Stromal cell of bone marrow (primary cell): Measurements from ENCODE around the gene PEAR1.

ENCODE experiments used
- DNase-seq: peaks from one replicate; pipeline ENCODE4 v3.0.0-alpha.2; 2012; ENCODE audit warnings: low read depth

PEAR1 gene

DNA sequence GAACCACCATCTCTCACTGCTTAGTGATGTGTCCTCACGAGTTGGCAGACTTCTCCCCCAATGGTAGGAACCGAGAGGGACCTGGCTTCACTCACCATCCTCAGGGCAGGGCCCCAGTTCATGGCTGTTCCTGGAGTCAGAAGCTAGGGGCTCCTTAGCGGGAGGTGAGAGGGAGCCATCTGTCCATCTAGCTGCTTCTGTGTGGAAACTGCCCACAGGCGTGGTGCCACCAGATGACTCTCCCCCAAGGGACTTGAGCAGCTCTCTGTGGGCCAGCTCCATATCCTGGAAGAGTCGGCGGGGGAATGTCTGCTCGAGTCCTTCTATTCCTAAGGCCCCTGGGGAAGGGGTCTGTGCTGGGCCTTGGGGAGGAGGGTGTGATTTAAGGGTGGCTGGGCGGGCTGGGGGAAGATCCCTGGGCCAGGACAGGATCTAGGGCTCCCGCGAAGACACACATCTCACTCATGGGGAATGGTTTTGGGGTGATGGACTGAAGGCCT, 43.3 kb downstream of the PEAR1 start:
- DNase-seq, result no peak

DNA sequence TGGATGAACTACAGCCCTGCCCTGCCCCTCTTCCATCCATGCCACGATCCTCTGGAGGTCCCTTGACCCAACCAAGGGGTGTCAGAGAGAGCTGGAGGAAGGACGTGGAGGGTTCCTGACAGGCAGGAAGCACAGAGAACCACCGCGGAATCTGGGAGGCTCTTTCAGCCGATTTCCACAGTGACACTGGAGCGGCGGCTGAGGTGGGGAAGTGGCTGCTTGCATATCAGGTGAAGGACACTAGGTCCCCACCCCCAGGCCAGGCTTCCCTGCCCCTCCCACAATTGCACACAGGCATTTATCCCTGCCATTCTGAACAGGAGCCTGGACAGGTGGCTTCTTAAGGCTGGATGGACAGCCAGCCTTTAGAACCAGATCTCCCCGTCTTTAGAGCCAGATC, 44.4 kb downstream of the PEAR1 start:
- no peak for DNase-seq

- no peak for DNase-seq
Measured at GRCh38 chr1:156938813-156939212, 45.3 kb downstream of the PEAR1 start.

GRCh38 chr1:156939786-156940334, 46.3 kb downstream of the PEAR1 start:
- no peak for DNase-seq

GRCh38 chr1:156941675-156942074, 48.2 kb downstream of the PEAR1 start:
- DNase-seq, result no peak

DNA sequence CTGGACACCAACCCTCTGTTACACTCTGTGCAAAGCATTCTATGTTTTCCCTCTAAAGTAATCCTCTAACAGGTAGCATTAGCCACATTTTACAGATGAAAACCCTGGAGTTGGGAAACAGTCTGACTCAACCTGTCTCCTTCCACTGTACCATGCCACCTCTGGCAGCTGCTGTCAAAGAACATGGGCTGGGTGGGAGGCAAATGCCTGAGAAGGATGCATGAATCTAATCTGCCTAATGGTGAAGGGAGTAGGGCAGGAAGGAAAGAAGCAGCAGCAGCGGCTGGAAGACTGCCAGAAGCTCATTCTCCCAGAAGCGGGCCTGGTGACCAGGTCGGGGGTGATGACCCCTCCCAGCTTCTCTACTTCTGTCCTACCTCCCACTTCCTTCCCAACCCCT, 48.7 kb downstream of the PEAR1 start:
- no peak for DNase-seq

DNA sequence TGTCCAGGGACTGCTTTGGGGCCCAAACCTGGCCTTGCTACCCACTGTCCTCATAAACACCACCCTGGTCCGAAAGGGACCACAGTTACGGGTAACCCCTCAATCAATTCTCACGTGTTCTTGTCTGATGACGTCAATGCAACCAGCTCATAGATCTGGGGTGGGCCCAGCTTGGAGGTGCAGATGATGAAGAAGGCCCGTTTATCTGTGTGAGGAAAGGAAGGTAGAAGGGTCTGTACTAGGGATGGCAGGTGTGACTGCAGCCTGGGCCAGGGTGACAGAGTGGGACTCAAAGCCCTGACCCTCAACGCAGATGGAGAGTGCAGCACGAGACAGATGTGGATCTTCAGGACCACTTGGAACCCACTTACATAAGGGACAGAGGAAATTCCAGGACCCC, 49.1 kb downstream of the PEAR1 start:
- no peak for DNase-seq

- no peak for DNase-seq
Measured at GRCh38 chr1:156943756-156944155, 50.2 kb downstream of the PEAR1 start.

DNA sequence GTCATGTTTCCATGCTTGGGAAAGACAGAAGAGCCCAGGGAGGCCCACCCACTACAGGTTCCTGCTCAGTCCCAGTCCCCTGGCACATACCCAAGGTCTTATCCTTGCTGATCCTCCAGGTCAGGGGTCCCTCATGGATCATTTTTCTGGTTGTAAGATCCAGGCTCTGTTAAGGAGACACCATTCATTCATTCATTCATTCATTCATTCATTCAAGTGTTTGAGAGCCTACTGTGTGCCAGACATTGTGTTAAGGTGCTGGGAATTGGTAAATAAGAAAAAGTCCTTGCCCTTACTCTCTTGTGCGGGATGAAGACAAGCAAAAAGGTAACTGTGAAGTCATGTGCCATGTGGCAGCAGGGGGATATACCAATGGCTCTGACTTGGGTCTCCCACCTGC, 50.8 kb downstream of the PEAR1 start:
- no peak for DNase-seq

GRCh38 chr1:156944848-156945247, 51.3 kb downstream of the PEAR1 start:
- no peak for DNase-seq

GRCh38 chr1:156945881-156946661, 52.6 kb downstream of the PEAR1 start:
- DNase-seq, result no peak

DNA sequence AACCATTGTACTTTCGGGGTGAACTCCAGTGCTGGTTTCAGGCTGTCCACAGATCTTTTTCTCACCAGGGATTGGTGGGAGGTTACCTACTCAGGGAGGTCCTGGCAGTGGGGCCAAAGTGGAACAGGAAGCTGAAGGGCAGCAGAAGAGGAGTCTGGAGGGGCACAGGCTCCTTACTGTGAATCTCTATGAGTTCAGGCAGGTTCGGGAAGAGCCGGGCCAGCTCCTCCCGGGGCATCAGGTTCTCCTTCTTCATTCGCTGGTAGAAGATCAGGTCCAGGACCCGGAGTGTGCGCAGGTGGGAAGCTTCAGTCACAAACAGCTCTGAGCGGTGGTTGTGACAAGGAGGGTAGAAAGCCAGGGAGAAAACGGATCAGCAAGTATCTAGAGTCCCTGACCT, 53.6 kb downstream of the PEAR1 start:
- DNase-seq, result no peak

- no peak for DNase-seq
Measured at GRCh38 chr1:156947818-156948525, 54.5 kb downstream of the PEAR1 start.

- no peak for DNase-seq
Measured at GRCh38 chr1:156948708-156949107, 55.2 kb downstream of the PEAR1 start.

DNA sequence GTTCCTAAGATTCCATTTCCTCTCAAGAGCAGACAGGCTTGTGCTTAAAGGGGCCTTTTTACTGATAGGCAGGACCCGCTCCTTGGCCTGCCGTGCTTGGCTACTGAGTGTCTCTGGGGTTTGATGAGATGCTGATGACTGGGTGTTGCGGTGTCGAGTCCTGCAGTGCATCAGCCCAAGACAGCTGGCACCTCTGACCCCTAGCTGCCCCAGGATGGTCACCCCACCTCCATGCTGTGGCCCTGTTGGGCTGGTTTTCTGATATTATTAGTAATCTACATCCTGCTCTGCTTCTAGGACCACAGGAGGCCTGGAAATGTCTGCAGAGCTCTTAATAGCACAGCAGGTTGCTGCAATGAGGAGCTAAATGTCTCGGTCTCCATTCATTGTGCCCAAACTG, 55.6 kb downstream of the PEAR1 start:
- no peak for DNase-seq

- DNase-seq, result no peak
Measured at GRCh38 chr1:156951371-156951770, 57.9 kb downstream of the PEAR1 start.

DNA sequence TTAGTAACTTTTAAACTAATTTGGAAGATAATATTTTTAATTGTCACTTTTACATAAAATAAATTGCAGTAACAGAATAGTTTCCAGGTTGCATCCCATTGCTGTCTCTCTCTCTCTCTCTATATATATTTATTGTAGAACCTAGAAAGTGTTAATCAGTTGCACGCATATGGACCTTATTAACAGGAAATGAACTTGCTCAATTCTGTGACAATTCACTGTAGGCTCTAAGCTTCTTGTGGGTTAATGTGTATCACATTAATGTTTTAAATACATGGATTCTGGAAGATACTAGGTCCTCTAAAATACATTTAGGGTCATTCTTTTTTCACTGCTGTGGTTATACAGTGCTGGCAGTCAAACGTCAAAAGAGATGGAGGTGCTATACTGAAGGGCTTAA, 60.1 kb downstream of the PEAR1 start:
- no peak for DNase-seq

DNA sequence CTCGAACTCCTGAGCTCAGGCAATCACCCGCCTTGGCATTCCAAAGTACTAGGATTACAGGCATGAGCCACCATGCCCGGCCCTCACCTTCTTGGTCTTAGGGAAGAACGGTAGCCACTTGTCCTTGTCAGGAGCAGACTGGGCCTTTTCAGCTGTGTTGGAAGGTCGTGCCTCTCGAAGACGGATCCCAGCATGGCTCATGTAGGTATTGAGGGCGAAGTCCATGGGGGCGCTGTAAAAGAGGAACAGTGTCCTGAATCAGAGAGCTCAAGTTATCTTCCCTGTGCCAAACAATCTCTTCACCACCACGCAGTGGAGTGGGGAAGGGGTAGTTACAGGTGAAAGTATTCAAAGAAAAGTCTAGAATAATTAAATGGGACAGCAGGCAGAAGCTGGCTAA, 62.8 kb downstream of the PEAR1 start:
- DNase-seq, result no peak

DNA sequence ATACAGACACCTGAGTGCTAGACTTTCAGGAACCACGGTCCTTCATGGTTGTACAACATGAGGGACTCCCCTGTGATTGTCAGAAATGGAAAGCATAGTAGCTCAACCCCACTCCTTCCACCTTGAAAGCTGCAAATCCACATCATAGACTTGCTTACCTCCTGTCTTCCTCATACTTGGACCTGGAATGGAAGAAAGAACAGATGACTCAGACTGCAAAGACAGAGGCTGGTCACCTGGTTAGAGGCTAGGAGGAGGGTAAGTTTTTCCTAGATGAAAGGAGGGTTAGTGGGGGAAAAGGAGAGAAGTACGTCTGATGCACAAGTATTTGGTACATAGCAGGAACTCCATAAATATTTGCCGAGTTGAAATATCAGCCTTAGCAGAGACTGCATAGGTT, 64.1 kb downstream of the PEAR1 start:
- no peak for DNase-seq

DNA sequence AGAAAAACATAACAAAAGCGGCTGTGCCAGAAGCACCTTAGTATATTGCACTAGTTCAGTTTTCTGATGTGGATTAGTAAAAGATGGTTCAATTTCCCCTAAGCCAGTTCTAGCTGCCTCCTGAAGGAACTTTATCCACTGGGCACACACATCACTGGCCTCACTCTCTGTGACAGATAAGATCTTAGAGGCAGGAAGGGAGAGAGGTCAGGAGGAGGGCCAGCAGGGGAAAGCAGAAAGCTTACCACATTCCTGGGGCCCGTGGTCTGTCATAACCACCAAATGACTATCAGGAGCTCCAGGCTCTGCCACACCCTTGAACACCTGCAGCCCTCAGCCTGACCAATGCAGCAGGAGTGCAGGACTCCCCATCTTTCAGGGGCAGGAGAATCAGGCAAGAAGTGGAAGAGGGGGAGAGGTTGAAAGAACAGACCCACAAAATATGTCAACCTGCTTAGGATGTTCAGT, 64.8 kb downstream of the PEAR1 start:
- DNase-seq, result no peak

DNA sequence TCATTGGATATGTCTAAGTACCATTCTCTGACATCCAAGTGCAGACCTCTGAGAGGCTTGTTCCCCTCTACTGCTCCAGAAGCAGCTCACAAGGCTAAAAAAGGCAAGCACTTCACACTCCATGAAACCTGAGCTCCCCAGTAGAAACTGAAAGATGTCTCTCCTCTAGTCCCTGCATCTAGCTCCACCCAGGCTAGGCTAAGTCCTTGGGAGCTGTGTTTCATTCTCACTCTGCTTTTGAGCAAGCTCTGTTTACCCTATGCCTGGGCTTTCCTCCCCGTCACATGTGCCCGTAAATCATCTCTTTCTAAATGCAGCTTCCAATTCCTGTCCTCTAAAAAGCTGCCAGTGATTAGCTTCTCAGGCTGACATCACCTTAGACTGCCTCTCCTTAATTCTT, 65.9 kb downstream of the PEAR1 start:
- DNase-seq, result peak; percentile 19

DNA sequence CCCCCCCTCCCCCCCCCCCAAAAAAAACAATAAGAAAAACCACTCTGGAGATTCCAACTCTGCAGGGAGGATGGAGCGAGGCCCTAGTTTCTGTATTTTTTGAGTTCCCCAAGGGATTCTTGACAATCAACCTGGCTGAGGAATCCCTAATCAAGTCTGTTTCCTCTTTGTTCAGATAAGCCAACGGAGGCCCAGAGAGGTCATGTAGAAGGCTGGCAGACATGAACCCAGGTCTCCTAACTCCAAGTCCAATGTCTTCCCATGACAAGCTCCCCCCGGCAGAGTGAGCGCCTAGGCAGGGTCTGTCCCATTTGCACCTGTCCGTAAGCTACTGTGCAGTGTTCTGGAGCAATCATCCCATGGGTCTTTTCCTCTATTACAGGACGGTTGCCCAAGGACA, 66.4 kb downstream of the PEAR1 start:
- no peak for DNase-seq

DNA sequence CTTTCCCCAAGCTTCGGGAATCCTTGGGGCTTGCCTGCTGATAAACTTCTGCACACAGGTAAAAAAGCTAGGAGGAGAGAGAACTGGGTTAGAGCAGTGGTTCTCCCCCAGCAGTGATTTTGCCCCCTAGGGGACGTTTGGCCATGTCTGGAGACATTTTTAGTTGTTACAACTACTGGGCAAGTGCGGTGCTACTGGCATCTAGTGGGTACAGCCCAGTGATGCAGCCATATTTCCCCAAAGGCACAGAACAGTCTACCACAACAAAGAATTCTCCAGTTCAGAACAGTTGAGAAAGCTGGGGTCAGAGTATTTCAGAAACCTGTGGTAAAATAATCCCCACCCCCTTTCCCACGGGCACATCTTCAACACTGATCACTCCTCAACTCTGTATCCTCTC, 68.2 kb downstream of the PEAR1 start:
- no peak for DNase-seq
